ENCODE measurements around the gene CST3. TPM values are rescaled to one million over a fixed set of nuclear protein-coding genes. Genes with fewer than 3 reads are reported as not detected.

The CST3 gene
- total RNA-seq, 1 experiment from 2014 or later, result 82.7 TPM

DNA sequence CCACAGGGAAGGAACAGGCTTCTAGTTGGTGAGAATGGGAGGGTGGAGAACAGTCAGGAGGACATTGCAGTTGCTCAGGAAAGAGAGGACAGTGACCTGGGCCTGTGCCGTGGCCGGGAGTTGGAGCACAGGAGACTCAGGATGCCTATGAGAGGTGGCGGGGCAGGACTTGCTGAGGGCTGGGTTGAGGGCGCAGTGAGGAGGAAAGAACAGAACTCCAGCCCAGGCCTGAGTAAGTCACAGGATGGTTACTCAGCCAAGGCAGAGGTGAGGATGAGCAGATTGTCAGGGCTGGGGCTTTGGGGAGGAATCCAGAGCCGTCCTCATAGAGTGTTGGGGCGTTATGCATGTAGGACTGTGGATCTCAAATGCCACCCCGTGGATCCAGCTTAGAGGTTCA lies 29.9 kb upstream of the CST3 start:
- TF ChIP-seq CTCF (conservative IDR thresholded peaks at IDR 0.05; ENCODE audit: low read depth, low read length), result no peak
- TF ChIP-seq EZH2 (IDR thresholded peaks at IDR 0.05; ENCODE audit: borderline replicate concordance, low read depth, low read length, poor library complexity, severe bottlenecking), result no peak
- intact Hi-C loops (cut with micrococcal nuclease; ENCODE audit: unreplicated experiment), result loop anchor here (2.0 to 10.0 kb wide), 3 partner anchors 221 to 317 kb away; partner anchors contain the start of gene GGTLC1
- H3K9me3 ChIP-seq (ENCODE audit: low read depth, low read length, poor library complexity, severe bottlenecking), result no peaks in the 10 kb centered on the region
- BruUV-seq (replicated peaks), result no TSS peak
- no peaks in the 10 kb centered on the region for H3K27me3 ChIP-seq (replicated peaks; ENCODE audit: insufficient read depth, low read depth, low read length, poor library complexity)
- H3K4me1 ChIP-seq (ENCODE audit: insufficient read depth, low read length, poor library complexity, severe bottlenecking), result no peaks in the 10 kb centered on the region
- H3K27ac ChIP-seq (ENCODE audit: low read depth, low read length, poor library complexity, severe bottlenecking), result no peak overlapping the region
- H3K4me3 ChIP-seq (ENCODE audit: low read depth, low read length, poor library complexity, severe bottlenecking), result no peak overlapping the region
- ChIA-PET POLR2A (ENCODE audit: low non-redundant PET) (no interaction called here), CTCF (no interaction called here)
- H3K36me3 ChIP-seq (ENCODE audit: insufficient read depth, low read length, poor library complexity, severe bottlenecking), result no peaks in the 10 kb centered on the region
- DNase-seq (ENCODE audit: low spot score), result no peak

DNA sequence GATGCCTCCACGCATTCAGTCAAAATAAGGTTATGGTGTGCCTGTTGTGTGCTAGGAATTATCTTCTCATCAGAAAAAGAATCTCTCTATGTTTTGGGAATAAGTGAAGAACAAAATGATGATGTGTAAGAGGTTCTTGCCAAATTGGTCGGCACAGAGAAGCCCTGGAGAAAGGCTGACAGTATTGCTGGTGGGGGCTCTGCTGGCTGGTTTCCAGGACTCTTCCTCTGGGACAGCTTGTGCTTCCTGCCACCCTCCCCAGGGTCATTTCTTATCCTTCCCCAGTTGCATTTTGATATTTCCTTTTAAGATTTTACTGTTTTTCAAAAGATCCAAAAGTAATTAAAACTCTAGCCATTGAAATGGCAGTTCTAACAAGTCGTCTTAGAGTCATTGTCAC lies 28.9 kb upstream of the CST3 start:
- H3K27me3 ChIP-seq (replicated peaks; ENCODE audit: insufficient read depth, low read depth, low read length, poor library complexity), result no peaks in the 10 kb centered on the region
- BruUV-seq (replicated peaks), result no TSS peak
- H3K4me3 ChIP-seq (ENCODE audit: low read depth, low read length, poor library complexity, severe bottlenecking), result no peak overlapping the region
- TF ChIP-seq EZH2 (IDR thresholded peaks at IDR 0.05; ENCODE audit: borderline replicate concordance, low read depth, low read length, poor library complexity, severe bottlenecking) (no peak), CTCF (conservative IDR thresholded peaks at IDR 0.05; ENCODE audit: low read depth, low read length) (no peak)
- no peaks in the 10 kb centered on the region for H3K4me1 ChIP-seq (ENCODE audit: insufficient read depth, low read length, poor library complexity, severe bottlenecking)
- CTCF ChIA-PET, result interaction anchor here (1.4 kb wide), 1 partner anchor 225 kb away, joined by 7 read pairs; no protein-coding TSS in a partner anchor
- no peaks in the 10 kb centered on the region for H3K9me3 ChIP-seq (ENCODE audit: low read depth, low read length, poor library complexity, severe bottlenecking)
- H3K36me3 ChIP-seq (ENCODE audit: insufficient read depth, low read length, poor library complexity, severe bottlenecking), result no peaks in the 10 kb centered on the region
- DNase-seq (ENCODE audit: low spot score), result no peak
- POLR2A ChIA-PET (ENCODE audit: low non-redundant PET), result no interaction called here
- intact Hi-C loops (cut with micrococcal nuclease; ENCODE audit: unreplicated experiment), result loop anchor here (2.0 to 10.0 kb wide), 2 partner anchors 224 to 318 kb away; partner anchors contain the start of gene GGTLC1
- no peak overlapping the region for H3K27ac ChIP-seq (ENCODE audit: low read depth, low read length, poor library complexity, severe bottlenecking)

DNA sequence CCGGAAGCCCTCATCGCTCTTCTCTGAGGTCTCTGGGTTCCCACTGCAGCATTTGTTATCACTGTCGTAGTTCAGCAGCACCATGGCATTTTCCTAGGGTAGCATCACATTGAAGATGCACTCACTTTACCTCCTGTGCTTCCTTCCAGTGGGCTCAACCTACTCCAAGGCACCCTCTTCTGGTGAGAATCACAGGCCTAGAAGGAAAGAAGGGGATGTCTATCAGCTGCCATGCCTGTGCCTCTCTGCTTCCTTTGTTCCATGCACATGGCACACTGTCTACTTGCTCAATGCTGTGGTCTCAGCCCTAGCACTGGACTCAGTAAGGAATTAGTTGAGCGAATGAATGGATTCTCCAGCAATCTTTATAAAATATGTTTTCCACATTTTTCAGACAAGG lies 28.4 kb upstream of the CST3 start:
- peak; percentile 12 for DNase-seq (ENCODE audit: low spot score)
- CTCF ChIA-PET, result interaction anchor here (1.4 kb wide), 1 partner anchor 224 kb away, joined by 7 read pairs; no protein-coding TSS in a partner anchor
- peak; percentile 25; the same call in 1 of the 2 replicates for TF ChIP-seq CTCF (conservative IDR thresholded peaks at IDR 0.05; ENCODE audit: low read depth, low read length)
- no peak for TF ChIP-seq EZH2 (IDR thresholded peaks at IDR 0.05; ENCODE audit: borderline replicate concordance, low read depth, low read length, poor library complexity, severe bottlenecking)
- BruUV-seq (replicated peaks), result no TSS peak
- Histone ChIP-seq H3K27me3 (replicated peaks; ENCODE audit: insufficient read depth, low read depth, low read length, poor library complexity) (no peaks in the 10 kb centered on the region), H3K9me3 (ENCODE audit: low read depth, low read length, poor library complexity, severe bottlenecking) (no peaks in the 10 kb centered on the region), H3K36me3 (ENCODE audit: insufficient read depth, low read length, poor library complexity, severe bottlenecking) (no peaks in the 10 kb centered on the region), H3K27ac (ENCODE audit: low read depth, low read length, poor library complexity, severe bottlenecking) (no peak overlapping the region), H3K4me1 (ENCODE audit: insufficient read depth, low read length, poor library complexity, severe bottlenecking) (no peaks in the 10 kb centered on the region), H3K4me3 (ENCODE audit: low read depth, low read length, poor library complexity, severe bottlenecking) (no peak overlapping the region)
- intact Hi-C loops (cut with micrococcal nuclease; ENCODE audit: unreplicated experiment), result loop anchor here (2.0 to 10.0 kb wide), 2 partner anchors 223 to 319 kb away; partner anchors contain the start of gene GGTLC1
- POLR2A ChIA-PET (ENCODE audit: low non-redundant PET), result no interaction called here
